Activated effector memory CD4-positive, alpha-beta T cell treated with Interleukin-2 at 50 U/mL for 16 hours (primary cell): Measurements from ENCODE around the gene NR5A1.

Experiments used
- DNase-seq: peaks from one replicate; pipeline ENCODE4 v3.0.0-alpha.2; 2020

NR5A1 gene

DNA sequence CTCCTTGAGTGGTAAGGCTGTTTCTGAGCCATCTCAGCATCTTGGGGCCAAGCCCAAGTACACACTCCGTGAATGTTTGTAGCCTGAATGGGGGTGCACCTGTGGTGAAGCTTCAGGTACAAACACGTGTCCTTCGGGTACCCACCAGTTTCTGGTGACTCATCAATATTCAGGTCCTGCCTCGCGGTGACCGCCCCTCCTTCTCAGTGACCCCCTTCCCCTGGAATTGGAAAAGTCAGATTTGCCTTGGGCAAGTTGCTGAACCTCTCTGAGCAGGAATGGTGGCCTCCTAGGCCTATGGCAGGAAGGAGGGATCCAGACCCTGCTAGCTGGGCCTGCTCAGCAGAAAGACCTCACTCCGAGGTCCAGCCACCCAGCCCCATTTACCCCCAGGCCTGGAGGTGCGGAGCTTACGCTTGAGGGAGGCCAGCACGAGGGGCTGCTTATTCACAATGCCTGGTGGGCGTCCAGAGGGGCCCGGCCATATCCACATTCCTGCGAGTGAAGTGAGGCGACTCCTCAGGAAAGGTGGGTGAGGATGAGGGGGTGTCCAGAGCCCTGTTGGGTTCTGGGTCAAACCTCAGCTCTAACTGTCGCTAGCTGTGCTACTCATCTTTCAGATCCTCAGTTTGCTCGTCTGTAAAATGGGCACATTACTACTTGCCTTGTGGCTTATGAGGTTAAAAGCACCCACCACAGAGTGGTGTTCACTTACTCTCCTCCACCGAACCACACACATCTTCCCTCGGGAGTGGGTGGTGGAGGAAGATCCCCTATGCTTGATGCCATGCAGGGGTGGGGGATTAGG, 49.9 kb downstream of the NR5A1 start:
- no peak for DNase-seq

DNA sequence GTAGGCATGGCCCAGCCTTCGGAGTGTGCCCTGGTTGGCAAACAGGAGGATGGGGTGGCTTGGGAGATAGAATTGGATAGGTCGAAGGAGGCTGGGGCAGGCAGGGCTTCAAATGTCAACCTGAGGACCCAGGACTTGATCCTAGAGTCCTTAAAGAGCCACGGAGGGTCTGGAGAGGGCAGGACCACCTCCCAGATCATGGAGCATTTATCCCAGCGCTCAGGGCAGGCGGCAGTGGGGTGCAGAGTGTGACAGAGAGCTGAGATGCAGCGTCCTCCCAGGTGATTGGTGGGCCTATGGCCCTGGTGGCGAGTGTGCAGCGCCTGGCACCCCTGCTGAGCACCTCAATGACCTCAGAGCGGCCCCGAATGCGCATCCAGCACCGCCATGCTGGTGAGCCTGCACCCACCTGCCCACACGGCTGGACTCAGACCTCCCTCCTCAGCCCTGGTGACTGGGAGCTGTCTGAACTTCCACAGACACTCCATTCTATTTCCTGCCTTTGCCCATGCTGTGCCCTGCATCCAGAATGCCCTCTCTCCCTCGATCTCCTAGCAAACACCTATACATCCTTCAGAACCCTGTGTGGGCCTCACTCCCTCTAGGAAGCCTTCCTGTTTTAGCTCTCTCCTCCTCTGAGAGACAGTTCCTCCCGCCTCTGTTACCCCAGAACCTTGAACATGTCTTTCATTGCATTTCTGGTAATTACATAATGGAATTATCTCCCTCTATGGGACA, 50.7 kb downstream of the NR5A1 start:
- no peak for DNase-seq

DNA sequence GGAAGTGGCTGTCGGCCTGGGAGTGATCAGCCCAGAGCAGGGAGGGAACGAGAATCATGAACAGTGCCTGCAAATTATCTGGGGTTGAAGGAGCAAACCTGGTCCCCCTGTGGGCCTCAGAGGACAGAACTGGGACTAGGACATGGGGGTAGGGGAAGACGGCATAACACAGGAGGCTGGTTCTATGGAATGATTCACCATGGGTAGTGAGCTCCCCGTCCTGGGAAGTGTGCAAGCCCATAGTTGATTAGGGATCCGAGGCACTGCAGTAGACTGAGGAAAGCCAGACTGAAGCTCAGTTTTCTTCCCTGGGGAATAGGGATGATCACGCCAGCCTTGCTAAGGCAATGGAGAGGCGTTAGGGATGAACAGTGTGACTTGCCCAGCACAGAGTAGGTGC, 51.4 kb downstream of the NR5A1 start:
- DNase-seq, result no peak

DNA sequence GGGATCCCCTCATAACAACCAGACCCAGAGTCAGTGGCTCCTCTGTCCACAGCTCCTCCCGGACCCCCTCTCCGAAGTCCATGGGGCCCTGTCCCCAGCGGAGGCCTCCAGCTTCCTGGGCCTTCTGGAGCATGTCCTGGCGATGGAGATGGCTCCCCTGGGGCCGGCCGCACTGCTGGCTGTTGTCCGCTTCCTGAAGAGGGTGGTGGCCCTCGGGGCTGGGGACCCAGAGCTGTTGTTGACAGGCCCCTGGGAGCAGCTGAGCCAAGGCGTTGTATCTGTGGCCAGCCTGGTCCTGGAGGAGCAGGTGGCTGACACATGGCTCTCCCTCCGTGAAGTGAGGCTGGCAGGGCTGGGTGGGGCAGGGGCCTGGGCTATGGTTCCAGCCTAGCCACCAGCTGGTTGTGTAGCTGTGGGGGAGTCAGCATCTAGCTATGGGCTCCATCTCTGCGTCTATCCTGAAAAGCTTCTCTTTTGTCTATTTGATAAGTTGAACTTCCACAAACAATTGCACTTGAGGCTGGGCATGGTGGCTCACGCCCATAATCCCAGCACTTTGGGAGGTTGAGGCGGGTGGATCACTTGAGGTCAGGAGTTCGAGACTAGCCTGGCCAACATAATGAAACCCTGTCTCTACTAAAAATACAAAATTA, 52.3 kb downstream of the NR5A1 start:
- DNase-seq, result no peak

DNA sequence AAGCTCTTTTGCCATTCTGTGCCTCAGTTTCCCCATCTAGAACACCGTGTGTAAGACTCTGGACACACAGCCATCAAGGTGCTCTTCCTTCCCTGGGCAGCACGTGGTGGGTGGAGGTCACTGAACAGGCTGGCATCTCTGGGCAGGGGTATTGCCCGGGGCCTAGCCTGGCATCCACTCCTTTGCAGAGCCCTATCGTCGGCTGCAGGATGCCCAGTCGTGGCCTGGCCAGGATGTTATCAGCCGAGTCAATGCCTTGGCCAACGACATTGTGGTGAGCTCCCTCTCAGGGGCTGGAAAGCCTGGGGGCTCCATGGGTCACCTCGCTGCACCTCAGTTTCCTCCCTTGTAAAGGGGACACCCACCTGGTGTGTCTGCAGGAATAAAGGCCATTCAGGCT, 52.9 kb downstream of the NR5A1 start:
- no peak for DNase-seq

DNA sequence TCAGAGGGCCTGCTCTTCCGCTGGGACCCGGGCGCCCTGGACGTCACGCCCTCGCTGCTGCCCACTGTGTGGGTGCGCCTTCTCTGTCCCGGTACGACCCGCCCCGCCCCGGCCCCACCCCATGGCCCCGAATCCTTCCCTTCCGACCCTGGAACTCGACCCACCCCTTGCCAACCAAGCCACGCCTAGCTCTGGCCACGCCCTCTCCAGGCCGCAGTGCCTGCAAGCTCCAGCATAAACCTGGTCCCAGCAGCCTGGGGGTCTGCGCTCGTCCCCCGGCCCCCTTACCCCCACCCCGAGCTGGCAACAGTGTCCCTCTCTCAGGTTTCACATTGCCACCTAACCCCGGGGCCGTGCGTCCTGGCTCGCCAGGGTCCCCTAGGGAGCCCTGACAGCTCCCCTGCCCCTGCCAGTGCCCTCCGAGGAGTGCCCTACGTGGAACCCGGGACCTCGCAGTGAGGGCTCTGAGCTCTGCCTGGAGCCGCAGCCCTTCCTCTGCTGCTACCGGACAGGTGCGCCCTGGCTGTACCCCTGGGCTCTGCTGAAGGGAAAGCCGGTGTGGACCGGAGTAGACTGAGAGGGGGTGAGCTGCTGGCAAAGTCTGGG, 53.5 kb downstream of the NR5A1 start:
- DNase-seq, result no peak

DNA sequence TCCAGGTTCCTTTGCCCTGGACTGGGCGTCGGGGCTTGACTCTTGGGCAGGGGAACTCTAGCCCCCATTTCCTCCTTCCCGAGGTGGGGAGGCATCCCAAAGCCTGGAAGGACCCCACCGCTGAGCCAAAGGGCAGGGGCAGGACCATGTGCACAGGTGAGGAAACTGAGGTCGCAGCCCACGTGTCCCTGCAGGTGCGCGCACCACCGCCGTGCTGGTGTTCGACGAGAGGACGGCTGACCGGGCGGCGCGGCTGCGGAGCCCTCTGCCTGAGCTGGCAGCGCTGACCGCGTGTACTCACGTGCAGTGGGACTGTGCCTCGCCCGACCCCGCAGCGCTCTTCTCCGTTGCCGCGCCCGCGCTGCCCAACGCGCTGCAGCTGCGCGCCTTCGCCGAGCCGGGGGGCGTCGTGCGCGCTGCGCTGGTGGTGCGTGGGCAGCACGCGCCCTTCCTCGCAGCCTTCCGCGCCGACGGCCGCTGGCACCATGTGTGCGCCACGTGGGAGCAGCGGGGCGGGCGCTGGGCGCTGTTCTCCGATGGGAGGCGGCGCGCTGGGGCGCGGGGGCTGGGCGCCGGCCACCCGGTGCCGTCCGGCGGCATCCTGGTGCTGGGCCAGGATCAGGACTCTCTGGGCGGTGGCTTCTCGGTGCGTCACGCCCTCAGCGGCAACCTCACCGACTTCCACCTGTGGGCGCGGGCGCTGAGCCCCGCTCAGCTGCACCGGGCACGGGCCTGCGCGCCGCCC, 54.2 kb downstream of the NR5A1 start:
- DNase-seq, result no peak

DNA sequence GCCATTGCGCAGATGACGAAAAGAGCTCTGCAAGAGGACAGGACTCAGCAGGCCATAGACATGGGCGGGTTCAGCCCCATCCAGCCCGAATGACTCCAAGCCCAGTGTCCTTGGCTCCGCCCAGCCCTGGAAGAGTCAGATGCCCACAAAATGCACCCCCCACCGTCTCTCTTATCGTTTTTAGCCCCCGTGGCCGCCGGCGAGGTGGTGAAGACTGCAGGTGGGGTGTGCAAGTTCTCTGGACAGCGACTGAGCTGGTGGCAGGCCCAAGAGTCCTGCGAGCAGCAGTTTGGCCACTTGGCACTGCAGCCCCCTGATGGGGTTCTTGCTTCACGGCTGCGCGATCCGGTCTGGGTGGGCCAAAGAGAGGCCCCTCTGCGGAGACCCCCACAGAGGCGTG, 54.9 kb downstream of the NR5A1 start:
- DNase-seq, result no peak

DNA sequence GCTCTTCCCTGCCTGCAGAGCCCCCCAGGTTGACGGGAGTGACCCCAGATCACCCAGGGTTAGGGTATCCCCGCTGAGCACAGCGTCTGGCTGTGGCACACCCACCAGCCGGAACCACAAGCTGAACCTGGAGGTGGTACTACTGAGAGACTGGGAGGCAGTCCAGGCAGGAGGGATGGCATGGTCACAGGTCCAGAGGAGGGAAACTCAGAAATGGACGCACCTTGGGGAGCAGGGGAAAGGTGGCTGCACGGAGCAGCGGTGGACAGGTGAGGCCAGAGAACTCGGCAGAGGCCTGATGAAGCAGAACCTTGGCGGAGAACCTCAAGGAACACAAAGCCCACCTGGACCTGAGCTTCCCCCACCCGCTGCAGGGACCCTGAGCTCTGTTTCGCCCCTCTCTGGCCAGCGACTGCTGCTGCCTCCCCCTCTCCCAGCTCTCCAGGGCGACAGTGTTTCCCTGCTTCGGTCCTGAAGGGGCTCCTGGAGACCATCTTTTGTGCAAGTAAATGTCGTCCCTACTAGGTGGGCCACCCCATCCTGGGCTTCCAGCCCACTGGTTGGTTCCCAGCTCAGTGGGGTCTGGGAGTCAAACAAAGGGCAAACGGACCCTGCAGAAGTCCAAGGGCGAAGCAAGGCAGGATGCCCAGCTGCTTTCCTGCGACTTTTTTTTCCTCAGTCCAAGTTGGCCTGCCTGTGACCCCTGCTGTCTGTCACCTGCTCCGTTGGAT, 56.1 kb downstream of the NR5A1 start:
- DNase-seq, result no peak

DNA sequence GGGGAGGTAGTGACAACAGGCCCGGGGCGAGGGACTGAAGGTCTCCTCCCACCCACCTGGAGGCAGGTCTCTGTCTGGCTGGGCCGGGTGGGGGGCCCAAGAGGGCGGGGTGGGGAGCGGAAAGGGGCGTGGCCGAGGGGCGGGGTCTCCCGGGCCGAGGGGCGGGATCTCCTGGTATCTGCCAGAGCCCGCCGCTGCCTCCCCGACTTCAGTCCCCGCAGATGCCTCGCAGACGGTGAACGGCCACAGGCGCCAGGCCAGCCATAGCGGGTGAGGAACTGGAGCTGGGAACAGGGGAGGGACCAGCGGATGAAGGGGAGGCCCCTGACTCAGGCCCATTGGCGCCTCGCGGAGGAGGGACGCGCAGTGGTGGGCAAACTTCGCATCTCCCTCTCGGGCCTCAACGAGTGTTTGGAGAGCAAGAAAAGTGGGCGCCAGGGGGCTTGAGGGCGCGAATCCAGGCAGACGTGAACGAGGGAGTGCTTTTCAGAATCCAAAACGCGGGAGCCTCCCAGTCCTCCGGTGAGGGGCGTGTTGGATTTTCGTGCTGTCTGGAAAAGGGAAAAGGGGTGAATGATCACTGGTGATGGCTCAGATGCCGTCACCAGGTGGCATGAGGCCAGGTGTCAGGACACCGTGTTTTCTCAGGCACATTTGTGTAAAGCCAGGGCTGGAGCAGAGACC, 56.8 kb downstream of the NR5A1 start, which contains the start of gene ADGRD2:
ADGRD2 (plus strand) TSS at position 211 of the 684 bp plus-strand sequence. CDS start 1,216 bp downstream, outside the sequence.
- no peak for DNase-seq

DNA sequence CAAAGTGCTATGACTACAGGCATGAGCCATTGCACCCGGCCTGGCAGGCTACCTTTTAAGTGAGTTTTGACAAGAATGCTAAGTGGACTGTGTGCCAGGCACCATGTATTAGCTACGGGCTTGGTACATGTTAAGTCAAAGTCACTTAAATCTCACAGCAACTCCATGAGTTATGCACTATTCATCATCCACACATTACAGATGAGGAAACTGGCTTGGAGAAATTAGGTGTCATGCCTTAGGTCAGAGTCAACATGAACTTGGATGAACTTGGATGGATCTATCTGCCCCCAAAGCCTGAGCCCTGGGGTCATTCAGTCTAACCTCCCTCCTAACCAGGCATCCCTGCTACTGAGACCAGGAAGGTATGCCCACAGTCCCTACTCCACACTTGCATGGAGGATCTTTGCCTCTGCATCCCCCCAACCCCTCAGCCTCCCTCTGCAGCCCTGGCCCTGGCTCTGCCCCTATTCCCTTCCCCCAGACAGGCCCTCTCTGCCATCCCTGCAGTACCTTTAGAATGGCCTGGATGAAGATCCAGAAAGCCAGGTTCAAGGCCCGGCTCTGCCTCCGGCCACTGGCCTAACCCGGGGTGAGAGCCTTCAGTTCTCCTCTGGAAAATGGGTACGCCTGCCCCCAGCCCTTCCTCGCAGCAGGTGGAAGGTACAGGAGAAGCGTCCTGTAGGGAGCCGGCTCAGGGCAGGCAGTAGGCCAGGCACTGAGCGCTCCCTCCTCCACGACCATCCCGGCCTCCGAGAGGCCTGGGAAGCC, 57.6 kb downstream of the NR5A1 start:
- DNase-seq, result no peak

DNA sequence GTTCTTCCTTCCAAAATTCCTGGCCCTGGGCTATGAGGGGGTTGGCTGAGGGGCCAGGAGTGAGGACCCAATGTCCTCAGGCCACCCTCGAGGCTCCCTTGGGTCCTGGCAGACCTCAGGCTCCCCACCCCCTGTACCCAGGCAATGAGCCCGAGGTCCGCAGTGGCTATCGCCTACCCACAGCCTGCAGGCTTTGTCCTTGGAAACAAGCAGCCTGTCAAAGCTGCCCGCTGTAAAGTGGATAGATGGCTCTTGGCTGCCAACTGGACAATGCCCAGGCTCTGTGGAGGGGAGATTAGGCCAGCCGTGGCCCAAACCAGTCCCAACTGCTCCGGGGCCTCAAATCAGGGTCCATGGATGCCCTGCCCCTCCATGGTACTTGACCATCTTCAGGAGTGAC, 59.2 kb downstream of the NR5A1 start:
- no peak for DNase-seq

DNA sequence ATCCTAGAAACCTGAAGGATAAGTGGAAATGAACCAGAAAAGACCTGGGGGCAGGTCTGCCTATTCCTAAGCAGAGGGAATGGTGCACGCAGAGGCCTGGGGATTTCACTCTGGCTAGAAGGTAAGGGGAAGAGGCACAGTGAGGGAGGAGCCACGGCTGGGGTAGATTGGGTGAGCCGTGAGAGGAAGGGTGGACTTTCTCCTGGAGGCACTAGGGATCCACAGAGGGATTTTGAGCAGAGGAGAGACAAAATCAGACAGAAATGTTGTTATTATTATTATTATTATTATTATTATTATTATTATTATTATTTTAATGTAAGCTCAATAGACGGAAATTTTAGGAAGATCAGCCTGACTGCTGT, 59.9 kb downstream of the NR5A1 start:
- no peak for DNase-seq

DNA sequence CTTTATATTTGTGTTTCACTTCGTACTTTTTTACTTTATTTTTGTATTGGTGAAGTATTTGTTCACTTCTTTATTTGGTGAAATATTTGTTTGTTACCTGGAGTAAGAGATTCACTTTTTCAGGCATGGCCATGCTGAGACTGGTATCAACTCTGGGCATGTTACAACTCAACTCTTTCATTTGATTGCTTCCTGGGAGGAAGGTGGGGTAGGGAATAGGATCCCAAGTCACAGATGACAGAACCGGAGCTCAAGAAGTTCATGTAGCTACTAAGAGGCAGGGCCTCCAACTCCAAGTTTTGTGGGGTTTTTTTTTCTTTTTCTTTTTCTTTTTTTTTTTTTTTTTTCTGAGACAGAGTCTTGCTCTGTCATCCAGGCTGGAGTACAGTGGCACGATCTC, 63.0 kb downstream of the NR5A1 start:
- DNase-seq, result no peak

DNA sequence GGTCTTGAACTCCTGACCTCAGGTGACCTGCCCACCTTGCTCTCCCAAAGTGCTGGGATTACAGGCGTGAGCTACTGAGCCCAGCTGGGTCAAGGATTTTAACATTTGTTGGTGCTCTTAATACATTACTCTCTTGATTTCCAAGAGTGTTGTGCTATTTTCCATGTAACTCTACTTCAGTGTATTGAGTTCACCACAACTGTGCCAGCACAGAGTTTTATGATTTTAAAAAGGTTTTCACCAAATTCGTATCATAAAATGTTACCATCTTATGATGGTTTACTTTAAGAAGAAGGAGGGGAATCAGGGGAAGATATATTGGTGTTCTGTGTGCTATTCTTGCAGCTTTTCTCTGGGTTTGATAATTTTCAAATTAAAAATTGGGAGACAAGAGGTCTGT, 63.6 kb downstream of the NR5A1 start:
- DNase-seq, result no peak

DNA sequence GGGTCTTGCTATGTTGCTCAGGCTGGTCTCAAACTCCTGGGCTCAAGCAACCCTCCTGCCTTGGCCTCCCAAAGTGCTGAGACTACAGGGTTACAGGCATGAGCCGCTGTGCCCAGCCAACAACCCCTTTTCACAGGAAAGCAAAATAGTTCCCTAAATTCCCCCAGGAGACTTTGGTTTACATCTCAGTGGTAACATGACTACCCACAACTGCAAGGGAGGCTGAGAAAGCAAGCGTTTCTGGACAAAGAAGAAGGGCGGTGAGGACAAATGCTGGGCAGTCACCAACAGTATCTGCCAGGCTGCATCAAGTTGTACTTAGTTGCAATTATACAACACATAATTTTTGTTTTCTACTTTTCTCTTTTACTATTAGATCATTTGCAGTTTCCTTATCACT, 64.4 kb downstream of the NR5A1 start:
- DNase-seq, result no peak

DNA sequence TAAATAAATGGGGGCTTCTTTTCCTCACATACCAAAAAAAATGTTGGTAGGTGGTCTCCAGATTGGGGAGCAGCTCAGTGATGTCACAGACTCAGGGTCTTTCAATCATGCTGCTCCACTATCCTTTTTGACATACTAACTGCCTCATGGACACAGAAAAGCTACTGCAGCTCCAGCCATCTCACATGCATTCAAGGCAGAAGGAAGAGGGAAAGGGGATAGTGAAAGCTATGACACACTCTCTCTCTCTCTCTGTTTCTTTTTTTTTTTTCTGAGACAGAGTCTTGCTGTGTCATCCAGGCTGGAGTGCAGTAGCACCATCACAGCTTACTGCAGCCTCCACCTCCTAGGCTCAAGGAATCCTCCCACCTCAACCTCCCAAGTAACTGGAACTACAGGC, 64.8 kb downstream of the NR5A1 start:
- DNase-seq, result no peak

DNA sequence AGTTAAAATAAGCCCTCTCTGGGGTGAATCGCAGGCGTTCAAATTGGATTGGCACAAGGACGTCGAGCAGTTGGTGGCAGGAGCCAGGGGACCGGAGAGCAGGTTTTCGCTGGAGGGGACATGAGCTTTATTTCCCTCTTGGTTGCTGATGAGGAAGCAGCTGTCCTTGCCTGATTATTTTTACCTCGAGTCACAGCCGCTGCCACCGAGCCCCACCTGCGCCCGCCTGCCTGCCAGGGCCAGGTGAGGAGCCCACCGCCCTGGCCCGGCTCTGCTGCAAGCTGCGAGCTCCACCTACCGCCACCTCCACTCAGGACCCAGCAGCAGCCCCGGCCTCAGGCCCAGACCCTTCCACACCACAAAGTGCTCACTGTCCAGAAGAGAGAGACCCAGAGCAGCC, 65.9 kb downstream of the NR5A1 start:
- no peak for DNase-seq

DNA sequence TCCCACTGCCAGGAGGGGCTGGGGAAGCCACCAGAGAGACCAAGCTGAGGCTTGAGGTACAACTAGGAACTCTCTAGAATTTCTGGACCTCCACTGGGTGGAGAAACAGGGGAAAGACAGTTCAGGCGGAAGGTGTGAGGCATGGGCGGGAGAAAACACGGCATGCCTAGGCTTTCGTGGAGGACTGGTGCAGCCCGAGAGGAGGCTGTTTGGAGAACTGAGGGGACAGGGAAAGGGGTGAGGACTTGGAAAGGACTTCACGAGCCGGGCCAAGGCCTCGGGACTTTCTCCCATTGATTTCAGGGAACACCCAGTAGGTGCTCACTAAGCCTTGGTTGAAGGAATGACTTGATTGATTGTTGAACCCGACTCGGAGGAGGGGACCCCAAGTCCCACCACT, 66.4 kb downstream of the NR5A1 start:
- no peak for DNase-seq

DNA sequence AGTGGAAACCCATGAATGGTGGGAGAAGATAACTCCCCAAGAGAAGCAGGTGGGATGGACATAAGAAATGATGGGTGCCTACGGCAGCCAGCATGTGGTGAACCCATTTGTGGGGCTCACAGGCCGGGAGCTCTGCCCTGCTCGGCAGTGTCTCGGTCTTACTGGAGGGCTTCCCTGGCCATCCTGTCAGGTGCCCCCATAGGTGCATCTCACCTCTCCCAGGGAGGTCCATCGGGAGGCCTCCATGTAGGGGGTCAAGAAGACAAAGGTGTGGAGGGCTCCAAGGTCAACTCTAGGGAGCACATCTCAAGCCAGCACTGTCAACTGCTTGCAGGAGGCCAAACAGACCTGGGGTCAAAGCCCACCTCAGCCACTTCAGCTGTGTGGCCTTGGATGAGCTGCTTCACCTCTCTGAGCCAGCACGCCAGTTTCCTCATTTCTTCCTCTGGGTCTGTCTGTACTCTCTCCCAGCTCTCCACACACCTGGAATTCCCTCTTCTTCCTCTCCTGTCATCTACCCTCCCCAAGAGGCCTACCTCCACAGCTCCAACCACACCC, 67.4 kb downstream of the NR5A1 start:
- no peak for DNase-seq
